DMS 273 (cell line): ENCODE data around the gene RNPS1.

Experiments
- DNase-seq: peaks from one replicate; lab custom pipeline; 2025; ENCODE audit not compliant: unreplicated experiment; lab: John Stamatoyannopoulos, UW

RNPS1 gene

GRCh38 chr16:2216330-2216729 is 51.6 kb downstream of the RNPS1 start:
- no peak for DNase-seq

GRCh38 chr16:2214719-2214968 is 53.3 kb downstream of the RNPS1 start, which contains the start of gene PGP:
TSS of gene PGP (minus strand) at chr16:2214840. CDS start at chr16:2214777, 63 bp downstream.
- DNase-seq, result no peak

GRCh38 chr16:2213817-2214718 is 53.9 kb downstream of the RNPS1 start:
- peak; percentile 76 for DNase-seq

- peak; percentile 51 for DNase-seq
Measured at GRCh38 chr16:2212362-2213324, 55.3 kb downstream of the RNPS1 start.

GRCh38 chr16:2211923-2212347 is 56.0 kb downstream of the RNPS1 start:
- no peak for DNase-seq

GRCh38 chr16:2210386-2211365 is 57.2 kb downstream of the RNPS1 start, which contains the start of gene BRICD5:
TSS of gene BRICD5 (minus strand) at chr16:2210863. CDS start at chr16:2210833, 30 bp downstream.
- DNase-seq, result no peak

- no peak for DNase-seq
Measured at GRCh38 chr16:2210009-2210332, 58.0 kb downstream of the RNPS1 start.

- peak; percentile 68 for DNase-seq
Measured at GRCh38 chr16:2209258-2210008, 58.5 kb downstream of the RNPS1 start.

GRCh38 chr16:2208772-2209171 is 59.2 kb downstream of the RNPS1 start:
- no peak for DNase-seq

- peak; percentile 52 for DNase-seq
Measured at GRCh38 chr16:2208308-2208707, 59.6 kb downstream of the RNPS1 start.

- DNase-seq, result no peak
Measured at GRCh38 chr16:2207872-2208271, 60.1 kb downstream of the RNPS1 start.

GRCh38 chr16:2206780-2207433 is 61.0 kb downstream of the RNPS1 start:
- DNase-seq, result no peak

- DNase-seq, result no peak
Measured at GRCh38 chr16:2206420-2206779, 61.5 kb downstream of the RNPS1 start.

- DNase-seq, result peak; percentile 68
Measured at GRCh38 chr16:2205967-2206313, 62.0 kb downstream of the RNPS1 start.

GRCh38 chr16:2205104-2205966 is 62.6 kb downstream of the RNPS1 start, which contains the start of gene MLST8:
TSS of gene MLST8 (plus strand) at chr16:2205454. CDS start at chr16:2206086, 632 bp downstream.
- peak; percentile 95 for DNase-seq

- no peak for DNase-seq
Measured at GRCh38 chr16:2204416-2205103, 63.4 kb downstream of the RNPS1 start.
